GM12878 (cell line): ENCODE data around the gene SFXN4. TPM values are rescaled to one million over a fixed set of nuclear protein-coding genes. Genes with fewer than 3 reads are reported as not detected.
A peak's percentile ranks its signal among the peaks of the same experiment; 100 is the strongest.

Experiments
- ATAC-seq: fragments of 200-7000 bp; cut with Tn5 transposase; 3 replicates; pipeline ENCODE4 v1.9.1; 2020; ENCODE audit warnings: mild to moderate bottlenecking, moderate library complexity
- BruUV-seq: library from RNA; stranded (reverse); fragments of 400-500 nt; replicated peaks from 2 replicates; lab custom pipeline; 2021; lab: Mats Ljungman, UMichigan
- CTCF ChIA-PET: fragments of 300-600 bp; sonication (Branson Sonifier 250); formaldehyde crosslinking; extraction: SDS; loops from one replicate; lab custom pipeline; 2021; ENCODE audit warnings: inconsistent platforms; lab: Yijun Ruan, JAX
- POLR2A ChIA-PET: fragments of 350-600 bp; formaldehyde crosslinking; extraction: SDS; loops from one replicate; lab custom pipeline; 2021; ENCODE audit warnings: inconsistent platforms; lab: Charles Lee
- RAD21 ChIA-PET: fragments of 300-600 bp; sonication (Branson Sonifier 250); formaldehyde crosslinking; loops from one replicate; lab custom pipeline; 2023; ENCODE audit warnings: antibody characterized with exemption; ENCODE audit not compliant: unreplicated experiment; lab: Charles Lee
- SMC1A ChIA-PET: fragments of 300-600 bp; sonication (Branson Sonifier 250); formaldehyde crosslinking; loops from one replicate; lab custom pipeline; 2023; ENCODE audit not compliant: unreplicated experiment, uncharacterized antibody; lab: Charles Lee
- DNase-seq: peaks from one replicate; pipeline ENCODE4 v3.0.0-alpha.2; 2011; ENCODE audit warnings: low read depth, low spot score
- FAIRE-seq: peaks from 3 replicates; lab custom pipeline; 2011; peaks lifted over from hg19 to GRCh38; lab: Jason Lieb, UNC
- H2AFZ ChIP-seq: 2 replicates; pipeline ENCODE4 v1.6.0; 2011; ENCODE audit warnings: low read depth, low read length, control low read depth; ENCODE audit not compliant: control insufficient read depth
- H3K27ac ChIP-seq: 2 replicates; pipeline ENCODE4 v1.5.1; 2011; ENCODE audit warnings: control low read depth; ENCODE audit not compliant: control insufficient read depth, insufficient read depth
- H3K27me3 ChIP-seq, 2 experiments: replicated peaks in 1 of 2; 2 replicates each; pipeline versions ENCODE4 v1.6.0 to v1.6.1; 2011; ENCODE audit warnings: low read length in 1 of 2; ENCODE audit not compliant: control insufficient read depth in 2 of 2, insufficient read depth in 2 of 2
- H3K36me3 ChIP-seq, 2 experiments: 2 replicates each; pipeline ENCODE4 v1.5.1; 2011; ENCODE audit warnings: low read length in 1 of 2; ENCODE audit not compliant: control insufficient read depth in 2 of 2, insufficient read depth in 2 of 2
- H3K4me1 ChIP-seq: 2 replicates; pipeline ENCODE4 v1.6.1; 2011; ENCODE audit warnings: mild to moderate bottlenecking, low read length, moderate library complexity, mixed read lengths; ENCODE audit not compliant: control insufficient read depth, insufficient read depth
- H3K4me2 ChIP-seq: 2 replicates; pipeline ENCODE4 v1.6.0; 2011; ENCODE audit warnings: control low read depth; ENCODE audit not compliant: control insufficient read depth, insufficient read depth
- H3K4me3 ChIP-seq: fragments of 200-600 bp; sonication (generic); 2 replicates; pipeline ENCODE4 v1.5.1; 2016
- H3K79me2 ChIP-seq: 2 replicates; pipeline ENCODE4 v1.6.0; 2011; ENCODE audit warnings: low read length; ENCODE audit not compliant: control insufficient read depth, insufficient read depth
- H3K9ac ChIP-seq: 2 replicates; pipeline ENCODE4 v1.8.0; 2011; ENCODE audit warnings: low read length, control low read depth, mixed read lengths; ENCODE audit not compliant: control insufficient read depth, insufficient read depth
- H3K9me3 ChIP-seq: replicated peaks from 3 replicates; pipeline ENCODE4 v1.5.1; 2011; ENCODE audit warnings: mild to moderate bottlenecking, low read length; ENCODE audit not compliant: control insufficient read depth, insufficient read depth
- H4K20me1 ChIP-seq: 2 replicates; pipeline ENCODE4 v1.6.0; 2011; ENCODE audit not compliant: control insufficient read depth, insufficient read depth
- ASH2L ChIP-seq: fragments of 300-600, 200-600 bp; sonication (generic); IDR thresholded peaks from 2 replicates; pipeline ENCODE4 v1.6.1; 2017; ENCODE audit warnings: low read depth, mild to moderate bottlenecking, borderline replicate concordance
- ATF3 ChIP-seq: IDR thresholded peaks from 2 replicates; pipeline ENCODE4 v1.6.1; 2011; ENCODE audit warnings: low read depth, mild to moderate bottlenecking, low read length, moderate library complexity, borderline replicate concordance; ENCODE audit errors: extremely low read depth
- BCLAF1 ChIP-seq: fragments of 450-650 bp; IDR thresholded peaks from 2 replicates; pipeline ENCODE4 v1.6.1; 2017; ENCODE audit warnings: antibody characterized with exemption, mild to moderate bottlenecking, moderate library complexity
- CBX5 ChIP-seq: sonication (generic); IDR thresholded peaks from 2 replicates; pipeline ENCODE4 v1.6.1; 2016; ENCODE audit warnings: low read depth, moderate library complexity, mild to moderate bottlenecking, inconsistent platforms
- CHD4 ChIP-seq: fragments of 200-600 bp; sonication (generic); IDR thresholded peaks from 2 replicates; pipeline ENCODE4 v1.6.1; 2016; ENCODE audit warnings: mild to moderate bottlenecking
- CREB1 ChIP-seq: IDR thresholded peaks from 2 replicates; pipeline ENCODE4 v1.6.1; 2012; ENCODE audit warnings: low read depth, mild to moderate bottlenecking, inconsistent platforms
- ESRRA ChIP-seq: IDR thresholded peaks from 2 replicates; pipeline ENCODE4 v1.6.1; 2012; ENCODE audit warnings: mild to moderate bottlenecking, low read length, improper control_type of control experiment
- GABPA ChIP-seq: IDR thresholded peaks from 2 replicates; pipeline ENCODE4 v1.6.1; 2014; ENCODE audit warnings: antibody characterized with exemption, low read depth, mild to moderate bottlenecking, inconsistent platforms
- HDAC2 ChIP-seq: fragments of 200-600 bp; sonication (generic); IDR thresholded peaks from 2 replicates; pipeline ENCODE4 v1.6.1; 2017
- MTA2 ChIP-seq: fragments of 450-650 bp; IDR thresholded peaks from 2 replicates; pipeline ENCODE4 v1.6.1; 2016; ENCODE audit warnings: low read depth, mild to moderate bottlenecking, moderate library complexity
- NFXL1 ChIP-seq: fragments of 450-650 bp; IDR thresholded peaks from 2 replicates; pipeline ENCODE4 v1.6.1; 2017; ENCODE audit warnings: antibody characterized with exemption, mild to moderate bottlenecking, borderline replicate concordance
- PAX5 ChIP-seq: IDR thresholded peaks from 2 replicates; pipeline ENCODE4 v1.6.1; 2011; ENCODE audit warnings: low read depth, low read length, borderline replicate concordance
- RAD51 ChIP-seq: fragments of 450-650 bp; IDR thresholded peaks from 2 replicates; pipeline ENCODE4 v1.6.1; 2016; ENCODE audit warnings: moderate library complexity, mild to moderate bottlenecking, inconsistent platforms
- RELA ChIP-seq: fragments of 450-650 bp; IDR thresholded peaks from 2 replicates; pipeline ENCODE4 v1.8.0; 2014; ENCODE audit warnings: borderline replicate concordance; ENCODE audit not compliant: partially characterized antibody
- RFX5 ChIP-seq: IDR thresholded peaks from 2 replicates; pipeline ENCODE4 v1.6.1; 2011; ENCODE audit warnings: low read depth, low read length, improper control_type of control experiment
- SIN3A ChIP-seq: IDR thresholded peaks from 2 replicates; pipeline ENCODE4 v1.6.1; 2012; ENCODE audit warnings: low read depth, low read length, improper control_type of control experiment
- SMARCA5 ChIP-seq: fragments of 450-650 bp; IDR thresholded peaks from 2 replicates; pipeline ENCODE4 v1.6.1; 2017; ENCODE audit warnings: mild to moderate bottlenecking
- SREBF2 ChIP-seq: IDR thresholded peaks from 2 replicates; pipeline ENCODE4 v1.6.1; 2012; ENCODE audit warnings: mild to moderate bottlenecking, low read length
- TAF1 ChIP-seq: IDR thresholded peaks from 2 replicates; pipeline ENCODE4 v1.6.1; 2011; ENCODE audit warnings: mild to moderate bottlenecking, low read depth, low read length, borderline replicate concordance
- USF1 ChIP-seq: IDR thresholded peaks from 2 replicates; pipeline ENCODE4 v1.6.1; 2011; ENCODE audit warnings: borderline replicate concordance, low read depth, mild to moderate bottlenecking, moderate library complexity, mixed read lengths, low read length; ENCODE audit not compliant: insufficient read depth; ENCODE audit errors: extremely low read length
- ZNF217 ChIP-seq: fragments of 450-650 bp; IDR thresholded peaks from 2 replicates; pipeline ENCODE4 v1.6.1; 2017; ENCODE audit warnings: antibody characterized with exemption, mild to moderate bottlenecking
- whole genome bisulfite sequencing: methylation state at CpG from one replicate; pipeline ENCODE4 v1.1.6; 2016; ENCODE audit warnings: low lambda C conversion rate; ENCODE audit not compliant: insufficient replicate concordance, insufficient coverage; ENCODE audit errors: missing lambda C conversion rate; 5-methylcytosine and 5-hydroxymethylcytosine counted together
- in situ Hi-C: fragments of 300-500 bp; cut with MboI; formaldehyde crosslinking; loops from 9 replicates; pipeline ENCODE4 v1.14.3; 2018; ENCODE audit warnings: mixed read lengths
- intact Hi-C: fragments of 100-400 bp; cut with micrococcal nuclease; formaldehyde crosslinking; loops from one replicate; pipeline ENCODE4 v1.14.2; 2022; ENCODE audit not compliant: unreplicated experiment
- polyA plus RNA-seq, 11 experiments: library from polyadenylated mRNA; depleted of rRNA in 4 of 11; unstranded in 6 of 11; stranded (reverse) in 5 of 11; fragments of >200 nt; fragmentation: Nextera tagmentation in 4 of 11; fragmentation: Illumina TruSeq in 1 of 11; extraction: Ambion mirVana in 4 of 11; extraction: Trizol in 1 of 11; gene quantifications; 1 replicate in 1 of 11; 2 replicates in 10 of 11; pipeline versions ENCODE4 v1.2.1 to v1.2.3, GENCODE V29; 2011 to 2016; ENCODE audit warnings: inconsistent platforms in 2 of 11, missing spikeins in 2 of 11, low read depth in 1 of 11
- total RNA-seq, 4 experiments: library from RNA; depleted of rRNA in 3 of 4; stranded (reverse); fragments of >200 nt in 3 of 4; fragmentation: Illumina TruSeq in 1 of 4; extraction: Trizol in 1 of 4; gene quantifications; 2 replicates each; pipeline versions ENCODE4 v1.2.1 to v1.2.3, GENCODE V29; 2013 to 2021

The SFXN4 gene
- total and polyA plus RNA-seq, 10 of the 15 experiments (the other 5 are each of a cell fraction or from before 2014, with no cell fraction given): 40.7 to 111 (median 48.8) TPM

DNA sequence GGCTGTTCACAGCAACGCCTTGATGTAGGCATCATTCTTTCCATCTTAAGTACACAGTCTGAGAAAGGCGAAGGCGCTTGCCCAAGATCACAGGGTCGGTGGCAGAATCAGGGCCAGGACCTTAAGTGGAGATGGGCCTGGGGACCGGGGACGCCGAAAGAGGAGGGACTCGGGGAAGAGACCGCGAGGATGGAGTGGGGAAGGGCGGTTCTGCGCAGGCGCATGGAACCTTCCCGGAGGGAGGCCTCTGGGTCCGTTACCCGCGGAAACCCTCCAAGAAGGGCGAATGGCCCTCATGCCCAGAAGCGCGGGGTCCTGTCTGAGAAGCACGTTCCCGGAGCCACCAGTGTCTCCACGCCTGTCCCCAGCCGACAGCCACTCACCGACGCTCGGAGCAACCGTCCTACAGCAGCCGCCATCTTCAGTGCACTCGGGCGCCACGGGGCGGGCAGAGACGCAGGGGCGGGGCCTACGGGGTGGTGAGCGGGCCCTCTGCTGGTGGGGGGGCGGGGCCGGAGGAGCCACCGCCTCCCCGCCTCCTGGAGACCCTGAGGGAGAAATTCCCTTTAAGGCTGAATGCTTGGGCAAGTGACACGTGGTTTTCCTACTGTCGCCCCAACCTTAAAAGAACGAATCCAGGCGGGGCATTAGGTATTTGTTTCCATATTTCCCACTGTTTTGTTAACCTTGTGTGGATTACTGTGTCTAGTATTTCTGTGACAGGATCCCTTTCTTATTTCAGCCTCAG, 13.0 kb upstream of the SFXN4 start, which contains the start of gene PRDX3:
Gene PRDX3 (minus strand): TSS at position 441 of the 748 bp plus-strand sequence. CDS start 22 bp downstream, at position 419.
- Histone ChIP-seq H3K4me2 (peak within 1 kb of the TSS; percentile 89), H4K20me1 (no peaks in the 10 kb centered on the region), H3K27ac (peak within 1 kb of the TSS; percentile 74), H2AFZ (peak within 1 kb of the TSS; percentile 96), H3K27me3 (no peaks in the 10 kb centered on the region), H3K9ac (peak within 1 kb of the TSS; percentile 90), H3K36me3 (peaks cover 2 to 20% of the 10 kb centered on the region in 2 experiments), H3K4me1 (peaks cover 14% of the 10 kb centered on the region), H3K4me3 (peak within 1 kb of the TSS; percentile 100), H3K9me3 (no peaks in the 10 kb centered on the region), H3K79me2 (peaks cover 32% of the 10 kb centered on the region)
- ChIA-PET CTCF (interaction anchor here (1.1 to 2.7 kb wide), 5 partner anchors 11 to 33 kb away, joined by 3 to 17 read pairs (median 6); no protein-coding TSS in a partner anchor), RAD21 (interaction anchor here (0.6 to 1.7 kb wide), 8 partner anchors 11 to 100 kb away, joined by 3 to 6 read pairs (median 4); partner anchors contain the start of gene GRK5), SMC1A (interaction anchor here (0.7 to 1.4 kb wide), 4 partner anchors 11 to 328 kb away, joined by 4 to 5 read pairs (median 4); no protein-coding TSS in a partner anchor), POLR2A (interaction anchor here (0.6 to 1.1 kb wide), 4 partner anchors 11 to 524 kb away, joined by 3 to 8 read pairs (median 4); no protein-coding TSS in a partner anchor)
- DNase-seq (peak; percentile 72), FAIRE-seq (no peak), ATAC-seq (peak; percentile 98)
- intact Hi-C loops (no loop called here), in situ Hi-C loops (loop anchor here (25.0 kb wide), 1 partner anchor 616 kb away; no protein-coding TSS in a partner anchor)
- WGBS: 2% methylated on average over 35 of the region's 45 CpGs
- BruUV-seq: TSS peak; percentile 90
- TF ChIP-seq BCLAF1 (no peak), TAF1 (peak; percentile 97), HDAC2 (no peak), SIN3A (0 out of 2 replicates have a peak, but pooled peaks have one; percentile 67), ZNF217 (no peak), NFXL1 (no peak), ATF3 (no peak), SMARCA5 (no peak; the same call in 1 of the 2 replicates), CHD4 (no peak), ESRRA (no peak), RFX5 (no peak), CREB1 (0 out of 2 replicates have a peak, but pooled peaks have one; percentile 36), ASH2L (no peak; the same call in 1 of the 2 replicates), RAD51 (peak; percentile 66), USF1 (no peak), RELA (peak; percentile 65), PAX5 (no peak; the same call in 1 of the 2 replicates), GABPA (no peak), CBX5 (no peak), SREBF2 (no peak), MTA2 (no peak)
